Karpas-422 (cell line): ENCODE measurements around the gene FXYD5. TPM values are rescaled to one million over a fixed set of nuclear protein-coding genes. Genes with fewer than 3 reads are reported as not detected.
A peak's percentile ranks its signal among the peaks of the same experiment; 100 is the strongest.

Experiments
- DNase-seq: peaks from one replicate; pipeline ENCODE4 v3.0.0-alpha.2; 2015
- H2AFZ ChIP-seq: fragments of 200-600 bp; sonication (generic); 2 replicates; pipeline ENCODE4 v1.6.1; 2014; ENCODE audit warnings: antibody characterized with exemption, low read length, mixed read lengths
- H3K27ac ChIP-seq: fragments of 200-600 bp; sonication (generic); 2 replicates; pipeline ENCODE4 v1.5.1; 2014; ENCODE audit warnings: mild to moderate bottlenecking, low read length, moderate library complexity
- H3K27me3 ChIP-seq: fragments of 200-600 bp; sonication (generic); 2 replicates; pipeline ENCODE4 v1.6.1; 2014; ENCODE audit warnings: low read length, mixed read lengths
- H3K36me3 ChIP-seq: fragments of 200-600 bp; sonication (generic); 2 replicates; pipeline ENCODE4 v1.6.1; 2014; ENCODE audit warnings: low read length, mixed read lengths; ENCODE audit not compliant: insufficient read depth
- H3K4me1 ChIP-seq: fragments of 200-600 bp; sonication (generic); 2 replicates; pipeline ENCODE4 v1.6.1; 2014; ENCODE audit warnings: mild to moderate bottlenecking, low read length, mixed read lengths
- H3K4me2 ChIP-seq: fragments of 200-600 bp; sonication (generic); 2 replicates; pipeline ENCODE4 v1.6.1; 2014; ENCODE audit warnings: low read length, low read depth, mild to moderate bottlenecking; ENCODE audit not compliant: poor library complexity, severe bottlenecking
- H3K4me3 ChIP-seq: fragments of 200-600 bp; sonication (generic); 2 replicates; pipeline ENCODE4 v1.5.1; 2014; ENCODE audit warnings: mild to moderate bottlenecking, antibody characterized with exemption, low read length, mixed read lengths
- H3K79me2 ChIP-seq: fragments of 200-600 bp; sonication (generic); 2 replicates; pipeline ENCODE4 v1.6.1; 2014; ENCODE audit warnings: mild to moderate bottlenecking, low read length, mixed read lengths
- H3K9ac ChIP-seq: fragments of 200-600 bp; sonication (generic); 2 replicates; pipeline ENCODE4 v1.6.0; 2014; ENCODE audit warnings: low read length
- H3K9me2 ChIP-seq: fragments of 200-600 bp; sonication (generic), shearing (Covaris generic); replicated peaks from 2 replicates; pipeline ENCODE4 v1.6.0; 2014; ENCODE audit warnings: mild to moderate bottlenecking, low read length, moderate library complexity; ENCODE audit not compliant: insufficient read depth
- H3K9me3 ChIP-seq: fragments of 300-700, 200-600 bp; sonication (generic); 2 replicates; pipeline ENCODE4 v1.6.1; 2014; ENCODE audit warnings: low read length, mixed read lengths
- H4K20me1 ChIP-seq: fragments of 200-600 bp; sonication (generic); 2 replicates; pipeline ENCODE4 v1.6.1; 2014; ENCODE audit warnings: mild to moderate bottlenecking, antibody characterized with exemption, low read length, low read depth; ENCODE audit not compliant: insufficient read depth
- total RNA-seq: library from RNA; depleted of rRNA; stranded (reverse); fragments of >200 nt; shearing (Covaris generic); gene quantifications from 2 replicates; pipeline ENCODE4 v1.2.3, GENCODE V29; 2014; ENCODE audit warnings: low replicate concordance

FXYD5 gene
- total RNA-seq, 1 experiment from 2014 or later, result 134 TPM

DNA sequence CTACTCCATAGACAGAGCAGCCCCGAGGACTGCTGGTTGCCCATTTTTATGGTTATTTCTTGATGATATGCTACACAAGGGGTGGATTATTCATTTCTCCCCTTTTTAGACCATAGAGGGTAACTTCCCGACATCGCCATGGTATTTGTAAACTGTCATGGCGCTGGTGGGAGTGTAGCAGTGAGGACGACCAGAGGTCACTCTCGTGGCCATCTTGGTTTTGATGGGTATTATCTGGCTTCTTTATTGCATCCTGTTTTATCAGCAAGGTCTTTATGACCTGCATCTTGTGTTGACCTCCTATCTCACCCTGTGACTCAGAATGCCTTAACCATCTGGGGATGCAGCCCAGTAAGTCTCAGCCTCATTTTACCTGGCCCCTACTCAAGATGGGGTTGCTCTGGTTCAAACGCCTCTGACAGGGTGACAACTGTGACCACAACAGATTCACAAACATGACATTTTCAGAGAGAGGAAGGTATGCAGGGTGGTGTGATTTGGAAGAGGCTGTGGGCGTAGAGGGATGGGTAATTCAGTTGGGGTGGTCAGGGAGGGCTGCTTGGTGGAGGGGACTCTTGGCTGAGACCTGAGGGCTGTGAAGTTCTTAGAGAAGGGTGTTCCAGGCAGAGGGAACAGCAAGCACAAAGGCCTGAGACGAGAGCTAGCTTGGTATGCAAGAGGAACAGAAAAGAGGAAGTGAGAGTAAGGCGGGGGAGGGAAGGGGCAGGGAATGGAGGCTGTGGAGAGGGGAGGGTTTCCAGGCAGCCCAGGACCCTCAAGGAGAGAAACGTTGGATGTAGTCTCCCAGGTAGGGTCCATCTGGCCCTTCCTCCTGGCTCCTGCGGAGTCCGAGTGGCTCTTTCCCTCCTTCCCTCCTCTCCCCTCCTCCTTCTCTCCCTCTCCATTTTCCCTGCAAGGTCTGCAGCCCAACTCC is 50.5 kb downstream of the FXYD5 start:
- peak overlapping the region; percentile 23 for H3K9ac ChIP-seq
- no peaks in the 10 kb centered on the region for H3K9me3 ChIP-seq
- H3K36me3 ChIP-seq, result no peaks in the 10 kb centered on the region
- H3K4me2 ChIP-seq, result peak overlapping the region; percentile 38
- no peak overlapping the region for H3K4me3 ChIP-seq
- no peaks in the 10 kb centered on the region for H3K9me2 ChIP-seq
- DNase-seq, result peak; percentile 89
- H3K4me1 ChIP-seq, result peaks cover 24% of the 10 kb centered on the region
- peak overlapping the region; percentile 55; the same call in 1 of the 2 replicates for H2AFZ ChIP-seq
- H3K27me3 ChIP-seq, result no peaks in the 10 kb centered on the region
- H4K20me1 ChIP-seq, result no peaks in the 10 kb centered on the region
- no peak overlapping the region; the same call in 1 of the 2 replicates for H3K27ac ChIP-seq
- H3K79me2 ChIP-seq, result no peaks in the 10 kb centered on the region

DNA sequence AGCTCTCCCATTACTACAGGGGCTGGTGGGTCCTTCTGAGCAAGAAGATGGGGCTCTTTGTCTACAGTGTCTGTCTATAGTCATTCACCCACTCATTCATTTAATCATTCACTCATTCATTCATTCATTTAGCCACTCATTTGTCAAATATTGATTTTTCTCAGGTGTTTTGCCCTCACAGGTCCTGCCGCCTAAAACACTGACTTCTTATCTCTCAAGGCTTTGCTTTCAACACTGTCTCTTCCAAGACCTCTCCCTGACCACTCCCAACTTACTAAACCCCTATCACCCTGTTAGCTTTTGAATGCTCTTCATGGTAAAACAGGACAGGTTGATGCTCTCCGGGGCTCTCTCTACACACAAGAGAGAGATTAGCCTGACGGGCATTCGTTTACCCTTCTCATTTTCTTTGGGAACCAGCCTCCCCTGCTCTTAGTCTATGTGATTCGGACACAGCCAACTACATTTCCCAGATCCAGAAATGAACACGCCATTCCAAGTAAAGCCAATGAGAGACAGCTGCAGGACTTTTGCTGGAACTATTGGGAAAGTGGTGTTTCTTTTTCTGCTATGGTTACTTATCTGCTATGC is 51.3 kb downstream of the FXYD5 start:
- H4K20me1 ChIP-seq, result no peaks in the 10 kb centered on the region
- H3K9ac ChIP-seq, result no peak overlapping the region
- peaks cover 24% of the 10 kb centered on the region for H3K4me1 ChIP-seq

DNA sequence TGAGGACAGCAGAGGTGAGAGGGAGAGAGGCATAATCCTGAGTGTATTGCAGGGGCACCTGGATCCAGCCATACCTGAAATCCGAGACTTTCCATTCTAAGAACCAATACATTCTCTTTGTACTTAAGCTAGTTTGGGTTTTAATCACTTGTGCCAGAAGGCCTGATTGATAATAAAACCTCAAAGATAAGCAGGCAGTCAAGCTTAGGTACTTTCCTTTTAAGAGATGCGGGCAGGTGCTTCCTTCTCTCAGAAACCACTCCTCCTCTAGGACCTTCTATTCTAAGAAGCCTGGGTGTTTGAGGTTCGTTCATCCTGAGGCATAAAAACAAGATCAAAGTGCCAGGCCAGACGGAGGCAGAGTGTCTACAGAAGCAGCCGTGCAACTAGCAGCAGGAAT is 51.8 kb downstream of the FXYD5 start:
- Histone ChIP-seq H3K36me3 (no peaks in the 10 kb centered on the region), H3K4me2 (no peak overlapping the region), H3K79me2 (no peaks in the 10 kb centered on the region), H3K9me2 (no peaks in the 10 kb centered on the region), H3K4me3 (no peak overlapping the region), H4K20me1 (no peaks in the 10 kb centered on the region), H3K4me1 (peaks cover 24% of the 10 kb centered on the region), H3K27ac (no peak overlapping the region), H3K9ac (no peak overlapping the region), H2AFZ (no peak overlapping the region), H3K9me3 (no peaks in the 10 kb centered on the region), H3K27me3 (no peaks in the 10 kb centered on the region)
- no peak for DNase-seq

More for the DNA sequence above, 51.3 kb downstream of the FXYD5 start:
- H3K4me3 ChIP-seq, result no peak overlapping the region
- no peak overlapping the region for H3K4me2 ChIP-seq
- H3K36me3 ChIP-seq, result no peaks in the 10 kb centered on the region
- no peak for DNase-seq
- no peaks in the 10 kb centered on the region for H3K9me2 ChIP-seq
- no peaks in the 10 kb centered on the region for H3K9me3 ChIP-seq
- H2AFZ ChIP-seq, result no peak overlapping the region
- H3K27me3 ChIP-seq, result no peaks in the 10 kb centered on the region
- no peaks in the 10 kb centered on the region for H3K79me2 ChIP-seq
- H3K27ac ChIP-seq, result no peak overlapping the region

DNA sequence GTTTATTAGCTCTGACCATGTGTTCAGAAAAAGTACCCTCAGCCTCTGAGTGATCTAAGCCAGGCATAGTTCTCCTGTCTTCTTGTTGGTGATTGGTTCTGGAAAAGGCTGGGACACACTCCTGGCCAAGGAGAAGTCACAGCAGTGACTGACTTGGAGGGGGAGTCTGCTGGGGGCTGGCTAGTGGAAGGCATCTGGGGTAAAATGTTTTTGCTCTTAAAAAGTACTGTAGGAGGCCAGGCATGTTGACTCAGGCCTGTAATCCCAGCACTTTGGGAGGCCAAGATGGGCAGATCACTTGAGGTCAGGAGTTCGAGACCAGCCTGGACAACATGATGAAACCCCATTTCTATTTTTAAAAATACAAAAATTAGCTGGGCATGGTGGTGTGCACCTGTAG is 52.3 kb downstream of the FXYD5 start:
- H3K4me2 ChIP-seq, result no peak overlapping the region
- peaks cover 24% of the 10 kb centered on the region for H3K4me1 ChIP-seq
- H3K27ac ChIP-seq, result no peak overlapping the region
- H4K20me1 ChIP-seq, result no peaks in the 10 kb centered on the region
- H3K27me3 ChIP-seq, result no peaks in the 10 kb centered on the region
- no peak overlapping the region for H3K9ac ChIP-seq
- no peaks in the 10 kb centered on the region for H3K79me2 ChIP-seq
- DNase-seq, result no peak
- no peaks in the 10 kb centered on the region for H3K36me3 ChIP-seq
- H3K9me3 ChIP-seq, result no peaks in the 10 kb centered on the region
- no peak overlapping the region for H3K4me3 ChIP-seq
- no peak overlapping the region for H2AFZ ChIP-seq
- no peaks in the 10 kb centered on the region for H3K9me2 ChIP-seq

DNA sequence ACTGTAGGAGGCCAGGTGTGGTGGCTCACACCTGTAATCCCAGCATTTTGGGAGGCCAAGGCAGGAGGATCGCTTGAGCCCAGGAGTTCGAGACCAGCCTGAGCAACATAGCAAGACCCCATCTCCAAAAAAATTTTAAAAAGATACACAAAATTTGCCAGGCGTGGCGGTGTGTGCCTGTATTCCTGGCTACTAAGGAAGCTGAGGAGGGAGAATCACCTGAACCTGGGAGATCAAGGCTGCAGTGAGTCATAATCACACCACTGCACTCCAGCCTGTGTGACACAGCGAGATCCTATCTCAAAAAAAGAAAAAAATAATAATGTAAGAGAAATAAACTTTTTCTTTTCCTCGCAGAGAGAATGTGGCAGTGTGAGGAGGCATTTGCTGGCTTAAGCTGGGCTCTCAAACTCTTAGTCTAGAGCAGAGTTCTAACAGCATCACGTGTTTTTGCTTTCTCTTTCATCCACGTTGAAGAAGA is 52.9 kb downstream of the FXYD5 start:
- no peak overlapping the region for H3K9ac ChIP-seq
- no peaks in the 10 kb centered on the region for H3K9me2 ChIP-seq
- H3K4me3 ChIP-seq, result no peak overlapping the region
- H2AFZ ChIP-seq, result no peak overlapping the region
- H3K27me3 ChIP-seq, result no peaks in the 10 kb centered on the region
- H3K9me3 ChIP-seq, result no peaks in the 10 kb centered on the region
- DNase-seq, result no peak
- H3K4me1 ChIP-seq, result peaks cover 24% of the 10 kb centered on the region
- H3K27ac ChIP-seq, result no peak overlapping the region
- no peaks in the 10 kb centered on the region for H3K79me2 ChIP-seq
- no peaks in the 10 kb centered on the region for H3K36me3 ChIP-seq
- H3K4me2 ChIP-seq, result no peak overlapping the region
- H4K20me1 ChIP-seq, result no peaks in the 10 kb centered on the region

DNA sequence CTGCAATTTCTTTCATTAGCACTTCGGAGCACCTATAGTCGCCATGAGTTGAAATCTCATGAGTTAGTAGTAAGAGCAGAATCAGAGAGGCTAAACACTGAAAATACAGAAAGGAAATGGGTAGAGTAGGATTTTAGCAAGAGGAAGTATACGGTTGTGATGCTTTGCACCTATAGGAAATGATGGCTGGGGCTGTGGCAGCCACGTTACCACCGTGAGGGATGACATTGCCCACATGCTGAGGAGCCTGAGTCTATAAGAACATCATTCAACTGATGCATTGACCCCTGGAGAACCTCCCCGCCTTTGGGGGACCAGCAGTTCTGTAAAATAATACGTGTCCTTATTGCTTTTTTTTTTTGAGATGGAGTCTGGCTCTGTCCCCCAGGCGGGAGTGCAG is 53.6 kb downstream of the FXYD5 start:
- H3K27me3 ChIP-seq, result no peaks in the 10 kb centered on the region
- H3K79me2 ChIP-seq, result no peaks in the 10 kb centered on the region
- H3K9me2 ChIP-seq, result no peaks in the 10 kb centered on the region
- no peak overlapping the region for H3K27ac ChIP-seq
- H3K4me1 ChIP-seq, result peaks cover 19% of the 10 kb centered on the region
- no peak overlapping the region for H3K4me2 ChIP-seq
- no peaks in the 10 kb centered on the region for H4K20me1 ChIP-seq
- H2AFZ ChIP-seq, result no peak overlapping the region
- no peaks in the 10 kb centered on the region for H3K36me3 ChIP-seq
- H3K9ac ChIP-seq, result no peak overlapping the region
- no peaks in the 10 kb centered on the region for H3K9me3 ChIP-seq
- no peak for DNase-seq
- H3K4me3 ChIP-seq, result no peak overlapping the region

DNA sequence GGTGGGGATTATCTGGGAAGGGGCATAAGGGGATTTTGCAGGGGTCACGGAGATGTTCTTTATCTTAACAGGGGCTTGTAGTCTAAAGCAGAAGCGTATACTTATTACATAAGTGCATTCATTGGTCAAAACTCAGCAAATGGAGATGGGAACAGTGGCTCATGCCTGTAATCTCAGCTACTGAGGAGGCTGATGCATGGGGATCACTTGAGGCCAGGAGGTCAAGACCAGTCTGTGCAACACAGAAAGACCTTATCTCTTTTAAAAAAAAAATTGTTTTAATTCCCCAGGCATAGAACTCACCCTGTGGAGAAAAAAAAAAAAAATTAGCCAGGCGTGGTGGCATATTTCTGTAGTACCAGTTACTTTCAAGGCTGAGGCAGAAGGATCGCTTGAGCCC is 55.1 kb downstream of the FXYD5 start:
- no peak for DNase-seq
- no peaks in the 10 kb centered on the region for H3K27me3 ChIP-seq
- H3K9me3 ChIP-seq, result no peaks in the 10 kb centered on the region
- no peak overlapping the region for H3K27ac ChIP-seq
- no peaks in the 10 kb centered on the region for H3K9me2 ChIP-seq
- H3K79me2 ChIP-seq, result no peaks in the 10 kb centered on the region
- no peak overlapping the region for H2AFZ ChIP-seq
- H3K4me1 ChIP-seq, result peaks cover 28% of the 10 kb centered on the region
- no peaks in the 10 kb centered on the region for H4K20me1 ChIP-seq
- no peak overlapping the region for H3K4me2 ChIP-seq
- H3K4me3 ChIP-seq, result no peak overlapping the region
- no peaks in the 10 kb centered on the region for H3K36me3 ChIP-seq
- no peak overlapping the region for H3K9ac ChIP-seq

DNA sequence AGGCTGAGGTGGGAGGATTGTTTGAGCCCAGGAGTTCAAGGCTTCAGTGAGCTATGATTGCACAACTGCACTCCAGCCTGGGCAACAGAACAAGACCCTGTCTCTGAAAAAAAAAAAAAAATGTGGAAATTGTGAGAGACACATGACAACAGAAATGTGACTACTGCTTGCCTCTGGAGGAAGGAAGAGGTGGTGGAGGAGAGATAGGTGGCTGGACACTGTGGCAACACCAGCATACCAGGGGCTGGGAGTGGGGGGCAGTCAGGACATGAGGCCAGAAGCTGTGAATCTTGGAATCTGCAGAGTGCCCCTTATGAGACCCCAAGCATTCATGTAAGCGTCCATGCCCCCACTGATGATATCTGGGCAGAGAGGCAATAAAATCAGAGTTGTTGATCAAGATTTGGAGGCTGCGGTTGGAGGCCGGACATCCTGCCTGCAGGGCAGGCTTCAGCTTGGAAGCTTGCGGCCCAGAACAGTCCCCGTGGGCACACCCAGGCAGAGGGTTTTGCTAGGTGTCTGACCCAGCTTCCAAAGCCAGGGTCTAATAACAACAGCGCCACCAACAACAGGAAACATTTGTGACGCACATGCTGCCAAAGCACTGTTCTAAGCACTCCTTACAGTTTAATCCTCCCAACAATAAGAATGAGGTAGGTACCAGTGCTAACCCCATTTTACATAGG is 57.2 kb downstream of the FXYD5 start:
- no peak for DNase-seq
- Histone ChIP-seq H3K27me3 (no peaks in the 10 kb centered on the region), H3K36me3 (no peaks in the 10 kb centered on the region), H3K9me2 (no peaks in the 10 kb centered on the region), H2AFZ (no peak overlapping the region), H3K9ac (no peak overlapping the region), H3K79me2 (no peaks in the 10 kb centered on the region), H3K4me1 (peaks cover 13% of the 10 kb centered on the region), H4K20me1 (no peaks in the 10 kb centered on the region), H3K27ac (no peak overlapping the region), H3K9me3 (no peaks in the 10 kb centered on the region), H3K4me2 (no peak overlapping the region), H3K4me3 (no peak overlapping the region)
